A673 (cell line): Measurements from ENCODE around the gene OR5P2.

Source experiments
- EZH2 ChIP-seq: fragments of 200-600 bp; sonication (generic); IDR thresholded peaks from 2 replicates; pipeline ENCODE4 v1.6.1; 2017; ENCODE audit warnings: borderline replicate concordance, low read depth, mild to moderate bottlenecking, mixed read lengths, antibody characterized with exemption, low read length; ENCODE audit not compliant: poor library complexity, severe bottlenecking
- TF ChIP-seq, protein P1 (sequence below): fragments of 300-800, 200-600 bp; sonication (generic); conservative IDR thresholded peaks from 2 replicates; pipeline ENCODE4 v1.5.1; 2017; ENCODE audit warnings: low read depth, mild to moderate bottlenecking, antibody characterized with exemption, low read length, moderate library complexity, mixed read lengths

DNA sequence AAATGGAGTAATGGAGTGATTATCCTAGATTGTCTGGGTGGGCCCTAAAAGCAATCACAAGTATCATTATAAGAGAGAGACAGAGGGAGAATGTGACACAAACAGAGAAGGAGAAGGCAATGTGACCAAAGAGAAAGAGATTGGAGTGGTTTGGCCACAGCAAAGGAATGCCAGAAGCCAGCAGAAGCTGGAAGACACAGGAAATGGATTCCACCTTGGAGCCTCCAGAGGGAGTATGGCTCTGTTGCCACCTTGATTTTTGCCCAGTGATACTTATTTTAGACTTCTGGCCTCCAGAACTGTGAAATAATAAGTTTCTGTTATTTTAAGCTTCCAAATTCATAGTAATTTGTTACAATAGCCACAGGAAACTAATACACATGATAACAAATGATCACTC is 36.8 kb upstream of the OR5P2 start:
- no peak for TF ChIP-seq EZH2
- TF ChIP-seq, protein P1, sequence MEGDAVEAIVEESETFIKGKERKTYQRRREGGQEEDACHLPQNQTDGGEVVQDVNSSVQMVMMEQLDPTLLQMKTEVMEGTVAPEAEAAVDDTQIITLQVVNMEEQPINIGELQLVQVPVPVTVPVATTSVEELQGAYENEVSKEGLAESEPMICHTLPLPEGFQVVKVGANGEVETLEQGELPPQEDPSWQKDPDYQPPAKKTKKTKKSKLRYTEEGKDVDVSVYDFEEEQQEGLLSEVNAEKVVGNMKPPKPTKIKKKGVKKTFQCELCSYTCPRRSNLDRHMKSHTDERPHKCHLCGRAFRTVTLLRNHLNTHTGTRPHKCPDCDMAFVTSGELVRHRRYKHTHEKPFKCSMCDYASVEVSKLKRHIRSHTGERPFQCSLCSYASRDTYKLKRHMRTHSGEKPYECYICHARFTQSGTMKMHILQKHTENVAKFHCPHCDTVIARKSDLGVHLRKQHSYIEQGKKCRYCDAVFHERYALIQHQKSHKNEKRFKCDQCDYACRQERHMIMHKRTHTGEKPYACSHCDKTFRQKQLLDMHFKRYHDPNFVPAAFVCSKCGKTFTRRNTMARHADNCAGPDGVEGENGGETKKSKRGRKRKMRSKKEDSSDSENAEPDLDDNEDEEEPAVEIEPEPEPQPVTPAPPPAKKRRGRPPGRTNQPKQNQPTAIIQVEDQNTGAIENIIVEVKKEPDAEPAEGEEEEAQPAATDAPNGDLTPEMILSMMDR, result no peak
